ENCODE measurements around the gene TMEM135.

Gene TMEM135

GRCh38 chr11:87035976-87036583 is 1.7 kb upstream of the TMEM135 start:
- Histone ChIP-seq H2BK15ac (ENCODE audit: low read depth, poor library complexity, severe bottlenecking) (no peak overlapping the region), H2BK12ac (ENCODE audit: low read length in 2 of 2) (no peak overlapping the region), H2BK120ac (ENCODE audit: low read depth, low read length) (no peak overlapping the region), H3K4me1 (ENCODE audit: control insufficient read depth, insufficient read depth, low read depth, low read length) (peaks cover 4% of the 10 kb centered on the region), H4K8ac (ENCODE audit: low read length) (peak overlapping the region; percentile 23), H3K18ac (ENCODE audit: low read depth in 1 of 2, low read length in 2 of 2) (no peak overlapping the region), H3K23ac (ENCODE audit: low read length in 2 of 2) (no peak overlapping the region), H3K27me3 (ENCODE audit: control insufficient read depth in 1 of 2, insufficient read depth in 1 of 2, low read length in 2 of 2) (no peaks in the 10 kb centered on the region), H4K91ac (ENCODE audit: low read length) (no peak overlapping the region), H3K36me3 (ENCODE audit: control insufficient read depth in 1 of 2, insufficient read depth in 2 of 2, low read depth in 1 of 2, low read length in 2 of 2) (peaks cover 0 to 4% of the 10 kb centered on the region in 2 experiments), H3K4ac (ENCODE audit: low read depth in 1 of 2, low read length in 2 of 2) (no peak overlapping the region), H3K9me3 (ENCODE audit: control insufficient read depth, low read length) (no peaks in the 10 kb centered on the region), H3K14ac (ENCODE audit: low read length in 2 of 2) (no peak overlapping the region), H3K79me1 (replicated peaks; ENCODE audit: low read length, poor library complexity, severe bottlenecking) (peaks cover 9% of the 10 kb centered on the region), H3K9ac (ENCODE audit: low read length) (peak overlapping the region; percentile 95), H2AK5ac (ENCODE audit: low read length, severe bottlenecking) (no peak overlapping the region), H3K27ac (ENCODE audit: low read length, poor library complexity, severe bottlenecking) (no peak overlapping the region), H3K4me3 (ENCODE audit: insufficient read depth in 1 of 2, low read depth in 1 of 2, low read length in 2 of 2) (no peak overlapping the region), H2BK5ac (ENCODE audit: low read depth, low read length, poor library complexity, severe bottlenecking) (no peak overlapping the region), H2AFZ (ENCODE audit: low read depth, low read length) (no peak overlapping the region), H3K4me2 (ENCODE audit: low read length, poor library complexity, severe bottlenecking) (no peak overlapping the region)
- WGBS: 90% methylated on average over 10 of the region's 12 CpGs
- DNase-seq: no peak

- Histone ChIP-seq H4K91ac (ENCODE audit: low read length) (peak overlapping the region; percentile 18), H3K27me3 (ENCODE audit: control insufficient read depth in 1 of 2, insufficient read depth in 1 of 2, low read length in 2 of 2) (no peaks in the 10 kb centered on the region)
- WGBS: 42% methylated on average over 10 of the region's 10 CpGs
Measured at GRCh38 chr11:87036756-87037449, 831 bp upstream of the TMEM135 start.

GRCh38 chr11:87038235-87038977 is 672 bp downstream of the TMEM135 start:
- peak overlapping the region; percentile 96 for H4K91ac ChIP-seq (ENCODE audit: low read length)
- peak; percentile 40 for DNase-seq
- H3K4me1 ChIP-seq (ENCODE audit: control insufficient read depth, insufficient read depth, low read depth, low read length): peaks cover 4% of the 10 kb centered on the region
- no peak overlapping the region for H2AK5ac ChIP-seq (ENCODE audit: low read length, severe bottlenecking)
- peak overlapping the region; percentile 95 for H3K9ac ChIP-seq (ENCODE audit: low read length)
- H3K9me3 ChIP-seq (ENCODE audit: control insufficient read depth, low read length): no peaks in the 10 kb centered on the region
- peak overlapping the region; percentile 83 to 98 for H3K18ac ChIP-seq (ENCODE audit: low read depth in 1 of 2, low read length in 2 of 2)
- peaks cover 16% of the 10 kb centered on the region for H3K79me1 ChIP-seq (replicated peaks; ENCODE audit: low read length, poor library complexity, severe bottlenecking)
- peak overlapping the region; percentile 81 for H2BK5ac ChIP-seq (ENCODE audit: low read depth, low read length, poor library complexity, severe bottlenecking)
- peak overlapping the region; percentile 22 to 85 for H3K4ac ChIP-seq (ENCODE audit: low read depth in 1 of 2, low read length in 2 of 2)
- H2BK12ac ChIP-seq (ENCODE audit: low read length in 2 of 2): peak overlapping the region; percentile 7 to 62
- no peak overlapping the region for H3K23ac ChIP-seq (ENCODE audit: low read length in 2 of 2)
- peak overlapping the region; percentile 89 for H3K4me2 ChIP-seq (ENCODE audit: low read length, poor library complexity, severe bottlenecking)
- H2BK120ac ChIP-seq (ENCODE audit: low read depth, low read length): peak overlapping the region; percentile 90
- H2AFZ ChIP-seq (ENCODE audit: low read depth, low read length): peak overlapping the region; percentile 61
- H4K8ac ChIP-seq (ENCODE audit: low read length): peak overlapping the region; percentile 99
- H3K27me3 ChIP-seq (ENCODE audit: control insufficient read depth in 1 of 2, insufficient read depth in 1 of 2, low read length in 2 of 2): no peaks in the 10 kb centered on the region
- peak overlapping the region; percentile 37 to 88 for H3K14ac ChIP-seq (ENCODE audit: low read length in 2 of 2)
- H2BK15ac ChIP-seq (ENCODE audit: low read depth, poor library complexity, severe bottlenecking): peak overlapping the region; percentile 73
- peaks cover 2 to 9% of the 10 kb centered on the region in 2 experiments for H3K36me3 ChIP-seq (ENCODE audit: control insufficient read depth in 1 of 2, insufficient read depth in 2 of 2, low read depth in 1 of 2, low read length in 2 of 2)
- 1% methylated on average over 6 of the region's 9 CpGs for WGBS
- H3K4me3 ChIP-seq (ENCODE audit: insufficient read depth in 1 of 2, low read depth in 1 of 2, low read length in 2 of 2): peak overlapping the region; percentile 89 to 96
- peak overlapping the region; percentile 41 for H3K27ac ChIP-seq (ENCODE audit: low read length, poor library complexity, severe bottlenecking)

More at GRCh38 chr11:87036756-87037449, 831 bp upstream of the TMEM135 start:
- H4K8ac ChIP-seq (ENCODE audit: low read length): peak overlapping the region; percentile 98
- peak overlapping the region; percentile 66 for H3K4me2 ChIP-seq (ENCODE audit: low read length, poor library complexity, severe bottlenecking)
- peaks cover 4% of the 10 kb centered on the region for H3K4me1 ChIP-seq (ENCODE audit: control insufficient read depth, insufficient read depth, low read depth, low read length)
- peak overlapping the region; percentile 94 to 98 for H3K4ac ChIP-seq (ENCODE audit: low read depth in 1 of 2, low read length in 2 of 2)
- no peak overlapping the region for H2BK15ac ChIP-seq (ENCODE audit: low read depth, poor library complexity, severe bottlenecking)
- peak overlapping the region; percentile 83 to 87 for H2BK12ac ChIP-seq (ENCODE audit: low read length in 2 of 2)
- H3K4me3 ChIP-seq (ENCODE audit: insufficient read depth in 1 of 2, low read depth in 1 of 2, low read length in 2 of 2): peak overlapping the region; percentile 89 to 96
- H3K14ac ChIP-seq (ENCODE audit: low read length in 2 of 2): peak overlapping the region in 1 of 2 experiments; percentile 90
- peak overlapping the region; percentile 27 for H2BK120ac ChIP-seq (ENCODE audit: low read depth, low read length)
- H2AK5ac ChIP-seq (ENCODE audit: low read length, severe bottlenecking): no peak overlapping the region
- H3K9ac ChIP-seq (ENCODE audit: low read length): peak overlapping the region; percentile 95
- H2BK5ac ChIP-seq (ENCODE audit: low read depth, low read length, poor library complexity, severe bottlenecking): no peak overlapping the region
- H3K9me3 ChIP-seq (ENCODE audit: control insufficient read depth, low read length): no peaks in the 10 kb centered on the region
- peak overlapping the region; percentile 20 for H2AFZ ChIP-seq (ENCODE audit: low read depth, low read length)
- peaks cover 12% of the 10 kb centered on the region for H3K79me1 ChIP-seq (replicated peaks; ENCODE audit: low read length, poor library complexity, severe bottlenecking)
- H3K36me3 ChIP-seq (ENCODE audit: control insufficient read depth in 1 of 2, insufficient read depth in 2 of 2, low read depth in 1 of 2, low read length in 2 of 2): peaks cover 0 to 5% of the 10 kb centered on the region in 2 experiments
- no peak overlapping the region for H3K23ac ChIP-seq (ENCODE audit: low read length in 2 of 2)
- peak overlapping the region; percentile 18 for H3K27ac ChIP-seq (ENCODE audit: low read length, poor library complexity, severe bottlenecking)
- DNase-seq: peak; percentile 45
- H3K18ac ChIP-seq (ENCODE audit: low read depth in 1 of 2, low read length in 2 of 2): peak overlapping the region; percentile 96 to 98

- 57% methylated on average over 1 of the region's 3 CpGs for WGBS
Measured at GRCh38 chr11:87039371-87039770, 1.6 kb downstream of the TMEM135 start.

More at GRCh38 chr11:87039371-87039770, 1.6 kb downstream of the TMEM135 start:
- Histone ChIP-seq H2BK12ac (ENCODE audit: low read length in 2 of 2) (no peak overlapping the region), H3K4me2 (ENCODE audit: low read length, poor library complexity, severe bottlenecking) (peak overlapping the region; percentile 47), H3K9ac (ENCODE audit: low read length) (peak overlapping the region; percentile 95), H3K9me3 (ENCODE audit: control insufficient read depth, low read length) (no peaks in the 10 kb centered on the region), H2BK120ac (ENCODE audit: low read depth, low read length) (no peak overlapping the region), H3K4me3 (ENCODE audit: insufficient read depth in 1 of 2, low read depth in 1 of 2, low read length in 2 of 2) (peak overlapping the region in 1 of 2 experiments; percentile 96), H3K36me3 (ENCODE audit: control insufficient read depth in 1 of 2, insufficient read depth in 2 of 2, low read depth in 1 of 2, low read length in 2 of 2) (peaks cover 2 to 17% of the 10 kb centered on the region in 2 experiments), H3K27ac (ENCODE audit: low read length, poor library complexity, severe bottlenecking) (no peak overlapping the region), H4K8ac (ENCODE audit: low read length) (no peak overlapping the region), H3K27me3 (ENCODE audit: control insufficient read depth in 1 of 2, insufficient read depth in 1 of 2, low read length in 2 of 2) (no peaks in the 10 kb centered on the region), H3K18ac (ENCODE audit: low read depth in 1 of 2, low read length in 2 of 2) (no peak overlapping the region), H3K4ac (ENCODE audit: low read depth in 1 of 2, low read length in 2 of 2) (no peak overlapping the region), H2BK5ac (ENCODE audit: low read depth, low read length, poor library complexity, severe bottlenecking) (no peak overlapping the region), H2AFZ (ENCODE audit: low read depth, low read length) (no peak overlapping the region), H3K23ac (ENCODE audit: low read length in 2 of 2) (no peak overlapping the region), H4K91ac (ENCODE audit: low read length) (no peak overlapping the region), H2AK5ac (ENCODE audit: low read length, severe bottlenecking) (no peak overlapping the region), H3K14ac (ENCODE audit: low read length in 2 of 2) (no peak overlapping the region), H3K4me1 (ENCODE audit: control insufficient read depth, insufficient read depth, low read depth, low read length) (peaks cover 4% of the 10 kb centered on the region), H3K79me1 (replicated peaks; ENCODE audit: low read length, poor library complexity, severe bottlenecking) (peaks cover 16% of the 10 kb centered on the region), H2BK15ac (ENCODE audit: low read depth, poor library complexity, severe bottlenecking) (no peak overlapping the region)
- no peak for DNase-seq

Data from mesenchymal stem cell (in vitro differentiated cells and primary cell).